B cell (primary cell): ENCODE measurements around the gene SLC39A13. TPM values are rescaled to one million over a fixed set of nuclear protein-coding genes. Genes with fewer than 3 reads are reported as not detected.
A peak's percentile ranks its signal among the peaks of the same experiment; 100 is the strongest.

Experiments
- ATAC-seq: fragments of 200-7000 bp; cut with Tn5 transposase; one replicate; pipeline ENCODE4 v1.10.0; 2021; ENCODE audit warnings: low read depth, mild to moderate bottlenecking, moderate number of reproducible peaks, moderate library complexity
- CTCF ChIA-PET: fragments of 350-600 bp; sonication (Branson Sonifier 250); formaldehyde crosslinking; loops from one replicate; lab custom pipeline; 2021; ENCODE audit warnings: antibody characterized with exemption, inconsistent platforms; lab: Charles Lee
- POLR2A ChIA-PET: fragments of 350-600 bp; sonication (Branson Sonifier 250); formaldehyde crosslinking; loops from one replicate; lab custom pipeline; 2021; ENCODE audit warnings: antibody characterized with exemption; lab: Charles Lee
- DNase-seq: peaks from one replicate; pipeline ENCODE4 v3.0.0; 2013
- H2AFZ ChIP-seq: 2 replicates; pipeline ENCODE4 v1.6.1; 2012; ENCODE audit warnings: mild to moderate bottlenecking, low read depth, low read length; ENCODE audit not compliant: insufficient read depth, poor library complexity, severe bottlenecking
- H3K27ac ChIP-seq, 2 donors: 1 replicate in 1 of 2; 2 replicates in 1 of 2; pipeline ENCODE4 v1.5.1; 2012 to 2013; ENCODE audit warnings: low read length in 2 of 2, mild to moderate bottlenecking in 2 of 2, moderate library complexity in 1 of 2
- H3K27me3 ChIP-seq, 4 experiments: fragments of 200-600 bp in 1 of 4; sonication (generic) in 1 of 4; replicated peaks in 1 of 4; 1 replicate in 2 of 4; 2 replicates in 2 of 4; pipeline versions ENCODE4 v1.6.1 to v1.7.0; 2013 to 2016; ENCODE audit warnings: low read length in 3 of 4, mild to moderate bottlenecking in 2 of 4, mixed read lengths in 1 of 4, moderate library complexity in 1 of 4; ENCODE audit not compliant: insufficient read depth in 4 of 4, control insufficient read depth in 3 of 4; ENCODE audit errors: control extremely low read depth in 1 of 4
- H3K36me3 ChIP-seq, 2 experiments: replicated peaks in 1 of 2; 1 replicate in 1 of 2; 2 replicates in 1 of 2; pipeline versions ENCODE4 v1.6.1 to v1.7.1; 2013; ENCODE audit warnings: low read length in 1 of 2; ENCODE audit not compliant: insufficient read depth in 2 of 2, control insufficient read depth in 1 of 2; ENCODE audit errors: control extremely low read depth in 1 of 2, extremely low read depth in 1 of 2
- H3K4me1 ChIP-seq, 2 donors: fragments of 200-600 bp in 1 of 2; sonication (generic) in 1 of 2; 1 replicate in 1 of 2; 2 replicates in 1 of 2; pipeline versions ENCODE4 v1.5.1 to v1.6.1; 2013 to 2017; ENCODE audit warnings: low read length in 2 of 2; ENCODE audit not compliant: control insufficient read depth in 2 of 2, insufficient read depth in 2 of 2
- H3K4me2 ChIP-seq: replicated peaks from 2 replicates; pipeline ENCODE3; 2012; ENCODE audit warnings: mild to moderate bottlenecking, low read depth, low read length; ENCODE audit not compliant: poor library complexity, severe bottlenecking
- H3K4me3 ChIP-seq, 5 experiments: fragments of 200-600 bp in 1 of 5; sonication (generic) in 1 of 5; 1 replicate in 3 of 5; 2 replicates in 2 of 5; pipeline versions ENCODE4 v1.5.1 to v1.7.0; 2011 to 2016; ENCODE audit warnings: low read length in 4 of 5, mild to moderate bottlenecking in 4 of 5, low read depth in 2 of 5, control low read depth in 1 of 5, moderate library complexity in 1 of 5; ENCODE audit not compliant: insufficient read depth in 1 of 5; ENCODE audit errors: control extremely low read depth in 1 of 5, extremely low read depth in 1 of 5
- H3K79me2 ChIP-seq: fragments of 200-600 bp; sonication (generic); one replicate; pipeline ENCODE4 v1.6.0; 2016; ENCODE audit warnings: low read length; ENCODE audit not compliant: control insufficient read depth, insufficient read depth
- H3K9ac ChIP-seq: fragments of 200-600 bp; sonication (generic); 2 replicates; pipeline ENCODE4 v1.6.1; 2017; ENCODE audit warnings: mild to moderate bottlenecking, low read length, moderate library complexity
- H3K9me3 ChIP-seq, 3 donors: one replicate each; pipeline versions ENCODE4 v1.6.1 to v1.7.1; 2013; ENCODE audit warnings: low read length in 2 of 3; ENCODE audit not compliant: control insufficient read depth in 2 of 3, insufficient read depth in 1 of 3; ENCODE audit errors: control extremely low read depth in 1 of 3
- H4K20me1 ChIP-seq: 2 replicates; pipeline ENCODE4 v1.6.0; 2012; ENCODE audit warnings: mild to moderate bottlenecking, low read length; ENCODE audit not compliant: insufficient read depth, control insufficient read depth, poor library complexity, severe bottlenecking
- H3K27ac Mint-ChIP-seq: one replicate; pipeline ENCODE4 v1.8.0; 2021; ENCODE audit warnings: mixed read lengths
- H3K27me3 Mint-ChIP-seq: one replicate; pipeline ENCODE4 v1.8.0; 2021; ENCODE audit warnings: mixed read lengths
- H3K4me1 Mint-ChIP-seq: one replicate; pipeline ENCODE4 v1.8.0; 2021; ENCODE audit warnings: mixed read lengths
- H3K4me3 Mint-ChIP-seq: one replicate; pipeline ENCODE4 v1.8.0; 2021; ENCODE audit warnings: mixed read lengths
- H3K9me3 Mint-ChIP-seq: one replicate; pipeline ENCODE4 v1.8.0; 2022; ENCODE audit warnings: mixed read lengths; ENCODE audit not compliant: insufficient read depth
- CTCF ChIP-seq: fragments of 200-600 bp; IDR thresholded peaks from one replicate; pipeline ENCODE4 v1.8.0; 2022; ENCODE audit warnings: antibody characterized with exemption, mild to moderate bottlenecking
- EZH2 ChIP-seq: IDR thresholded peaks from 2 replicates; pipeline ENCODE4 v1.6.1; 2012; ENCODE audit warnings: borderline replicate concordance, low read depth, mild to moderate bottlenecking, moderate library complexity, low read length; ENCODE audit not compliant: insufficient read depth, poor library complexity, severe bottlenecking
- WGBS: methylation state at CpG from one replicate; pipeline ENCODE4 v1.1.5; 2013; ENCODE audit warnings: missing lambda C conversion rate; ENCODE audit not compliant: insufficient coverage; 5-methylcytosine and 5-hydroxymethylcytosine counted together
- intact Hi-C: fragments of 100-400 bp; cut with micrococcal nuclease; formaldehyde crosslinking; loops from one replicate; pipeline ENCODE4 v1.10.0; 2022
- polyA plus RNA-seq: library from polyadenylated mRNA; depleted of rRNA; stranded (reverse); fragments of >200 nt; gene quantifications from 2 replicates; pipeline ENCODE4 v1.2.3, GENCODE V29; 2012
- total RNA-seq, 2 donors: library from RNA; stranded (reverse); fragments of 120-200 nt in 1 of 2; gene quantifications; 1 replicate in 1 of 2; 2 replicates in 1 of 2; pipeline versions ENCODE4 v1.2.3 to v1.2.4, GENCODE V29; 2013 to 2022

SLC39A13 gene
- total and polyA plus RNA-seq, 2 donors (not counting 1 experiment from before 2014, with no cell fraction given): 33.0 to 55.7 TPM

- H3K4me1 Mint-ChIP-seq: peaks cover 19% of the 10 kb centered on the region
- Histone ChIP-seq H3K9me3 (no peaks in the 10 kb centered on the region), H3K4me3 (no peak overlapping the region), H3K27ac (no peak overlapping the region), H2AFZ (no peak overlapping the region), H4K20me1 (no peaks in the 10 kb centered on the region), H3K4me2 (no peak overlapping the region), H3K79me2 (no peaks in the 10 kb centered on the region), H3K4me1 (peaks cover 11 to 19% of the 10 kb centered on the region in 2 donors), H3K9ac (no peak overlapping the region), H3K27me3 (no peaks in the 10 kb centered on the region), H3K36me3 (peaks cover 0 to 21% of the 10 kb centered on the region in 2 experiments)
- no peaks in the 10 kb centered on the region for H3K27me3 Mint-ChIP-seq
- no peak overlapping the region for H3K4me3 Mint-ChIP-seq
- no peak for ATAC-seq
- H3K27ac Mint-ChIP-seq: peak overlapping the region; percentile 53
- H3K9me3 Mint-ChIP-seq: no peaks in the 10 kb centered on the region
- peak; percentile 66 for DNase-seq
- ChIA-PET CTCF (interaction anchor here (0.6 to 19.1 kb wide), 46 partner anchors 9 to 524 kb away, joined by 3 to 345 read pairs (median 4); partner anchors contain the start of genes ACP2, ARFGAP2, DDB2 and NR1H3), POLR2A (interaction anchor here (0.6 to 1.8 kb wide), 6 partner anchors 12 to 193 kb away, joined by 3 to 7 read pairs (median 4); partner anchors contain the start of gene PSMC3)
- intact Hi-C loops: loop anchor here (1.0 kb wide), 1 partner anchor 38 kb away; no protein-coding TSS in a partner anchor
- 72% methylated on average over 12 of the region's 12 CpGs for WGBS
- TF ChIP-seq EZH2 (no peak), CTCF (peak; percentile 86)
Observed at GRCh38 chr11:47411884-47412746, 3.7 kb downstream of the SLC39A13 start.
